ENCODE data around the gene PALLD. TPM values are rescaled to one million over a fixed set of nuclear protein-coding genes. Genes with fewer than 3 reads are reported as not detected.

PALLD gene
- total RNA-seq, 1 donor from 2014 or later, result 85.7 TPM

GRCh38 chr4:168499241-168499640 lies 2.4 kb downstream of the PALLD start:
- H3K79me2 ChIP-seq (ENCODE audit: low read depth), result no peaks in the 10 kb centered on the region
- H3K27me3 ChIP-seq, result no peaks in the 10 kb centered on the region
- H3K36me3 Mint-ChIP-seq, result no peaks in the 10 kb centered on the region
- H3K9me3 ChIP-seq (ENCODE audit: low read depth), result no peaks in the 10 kb centered on the region
- no peaks in the 10 kb centered on the region for H3K27me3 Mint-ChIP-seq (ENCODE audit: insufficient read depth, low read depth)
- no peak overlapping the region for H3K4me2 ChIP-seq
- no peaks in the 10 kb centered on the region for H4K20me1 ChIP-seq (ENCODE audit: low read depth)
- no peaks in the 10 kb centered on the region for H3K36me3 ChIP-seq
- no peak for DNase-seq (ENCODE audit: low spot score)
- no peak overlapping the region for H3K4me3 Mint-ChIP-seq
- peaks cover 18% of the 10 kb centered on the region for H3K4me1 Mint-ChIP-seq
- H3K4me1 ChIP-seq, result no peaks in the 10 kb centered on the region
- no peak overlapping the region for H2AFZ ChIP-seq (replicated peaks)
- TF ChIP-seq EZH2phosphoT487 (IDR thresholded peaks at IDR 0.05), result no peak
- TF ChIP-seq EZH2 (IDR thresholded peaks at IDR 0.05), result no peak
- no peak for TF ChIP-seq CTCF (IDR thresholded peaks at IDR 0.05)
- no peak overlapping the region for H3K9ac ChIP-seq
- H3K27ac Mint-ChIP-seq, result no peak overlapping the region
- no peaks in the 10 kb centered on the region for H3F3A ChIP-seq (ENCODE audit: low read depth)
- H3K9me3 Mint-ChIP-seq, result no peaks in the 10 kb centered on the region
- H3K4me3 ChIP-seq, result no peak overlapping the region
- no peak overlapping the region for H3K27ac ChIP-seq

GRCh38 chr4:168501407-168501806 lies 4.6 kb downstream of the PALLD start:
- no peaks in the 10 kb centered on the region for H3F3A ChIP-seq (ENCODE audit: low read depth)
- H3K27me3 ChIP-seq, result no peaks in the 10 kb centered on the region
- H3K27me3 Mint-ChIP-seq (ENCODE audit: insufficient read depth, low read depth), result peaks cover 3% of the 10 kb centered on the region
- peak overlapping the region; percentile 80 for H3K27ac Mint-ChIP-seq
- H3K27ac ChIP-seq, result no peak overlapping the region
- H3K9ac ChIP-seq, result no peak overlapping the region
- H3K79me2 ChIP-seq (ENCODE audit: low read depth), result no peaks in the 10 kb centered on the region
- no peak for DNase-seq (ENCODE audit: low spot score)
- H3K4me3 ChIP-seq, result no peak overlapping the region
- H4K20me1 ChIP-seq (ENCODE audit: low read depth), result no peaks in the 10 kb centered on the region
- H3K9me3 Mint-ChIP-seq, result no peaks in the 10 kb centered on the region
- H3K4me3 Mint-ChIP-seq, result no peak overlapping the region
- no peaks in the 10 kb centered on the region for H3K36me3 ChIP-seq
- H3K4me2 ChIP-seq, result no peak overlapping the region
- H3K4me1 ChIP-seq, result no peaks in the 10 kb centered on the region
- peaks cover 21% of the 10 kb centered on the region for H3K4me1 Mint-ChIP-seq
- H2AFZ ChIP-seq (replicated peaks), result no peak overlapping the region
- TF ChIP-seq EZH2 (IDR thresholded peaks at IDR 0.05), result no peak
- no peak for TF ChIP-seq CTCF (IDR thresholded peaks at IDR 0.05)
- no peak for TF ChIP-seq EZH2phosphoT487 (IDR thresholded peaks at IDR 0.05)
- H3K9me3 ChIP-seq (ENCODE audit: low read depth), result no peaks in the 10 kb centered on the region
- no peaks in the 10 kb centered on the region for H3K36me3 Mint-ChIP-seq

DNA sequence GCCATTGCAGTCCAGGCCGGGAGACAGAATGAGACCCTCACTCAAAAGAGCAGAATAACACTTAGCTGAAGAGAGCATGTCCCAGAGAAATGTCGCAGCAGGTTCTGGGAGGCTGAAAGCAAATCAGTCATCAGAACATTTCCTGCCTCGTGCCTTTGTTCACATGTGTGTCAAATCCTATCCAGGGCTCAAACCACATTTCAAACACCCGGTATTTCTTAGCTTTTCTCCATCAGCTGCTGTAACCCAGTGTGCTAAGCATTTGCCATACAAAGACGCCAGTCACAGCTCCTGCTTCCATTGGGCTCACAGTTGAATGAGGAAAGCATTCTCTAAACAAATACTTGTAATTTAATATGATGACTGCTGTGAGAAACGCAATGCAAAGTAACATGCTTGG lies 6.0 kb downstream of the PALLD start:
- Histone ChIP-seq H3K36me3 (no peaks in the 10 kb centered on the region), H3K27ac (no peak overlapping the region), H3K9me3 (ENCODE audit: low read depth) (no peaks in the 10 kb centered on the region), H3F3A (ENCODE audit: low read depth) (no peaks in the 10 kb centered on the region), H4K20me1 (ENCODE audit: low read depth) (no peaks in the 10 kb centered on the region), H3K4me2 (no peak overlapping the region), H3K27me3 (no peaks in the 10 kb centered on the region), H3K79me2 (ENCODE audit: low read depth) (no peaks in the 10 kb centered on the region), H3K4me3 (no peak overlapping the region), H2AFZ (replicated peaks) (peak overlapping the region; percentile 19), H3K4me1 (no peaks in the 10 kb centered on the region), H3K9ac (no peak overlapping the region)
- TF ChIP-seq CTCF (IDR thresholded peaks at IDR 0.05) (no peak), EZH2 (IDR thresholded peaks at IDR 0.05) (no peak), EZH2phosphoT487 (IDR thresholded peaks at IDR 0.05) (no peak)
- Mint-ChIP-seq H3K9me3 (no peaks in the 10 kb centered on the region), H3K36me3 (no peaks in the 10 kb centered on the region), H3K4me1 (peaks cover 17% of the 10 kb centered on the region), H3K4me3 (no peak overlapping the region), H3K27me3 (ENCODE audit: insufficient read depth, low read depth) (peaks cover 3% of the 10 kb centered on the region), H3K27ac (peak overlapping the region; percentile 32)
- no peak for DNase-seq (ENCODE audit: low spot score)
